Activated T-cell treated with anti-CD3 and anti-CD28 coated beads, Interleukin-2, amount 50 U/mL, for 72 hours (primary cell): Measurements from ENCODE around the gene TMEM252. TPM values are rescaled to one million over a fixed set of nuclear protein-coding genes. Genes with fewer than 3 reads are reported as not detected.

Source experiments
- ATAC-seq, 2 donors: fragments of 150-1000 bp; cut with Tn5 transposase; replicated peaks in 1 of 2; 2 replicates each; pipeline ENCODE4 v1.10.0; 2021; ENCODE audit warnings: moderate library complexity in 2 of 2, mild to moderate bottlenecking in 1 of 2
- DNase-seq, 2 donors: peaks; one replicate each; pipeline ENCODE4 v3.0.0; 2021 to 2022; ENCODE audit warnings: mixed read lengths in 1 of 2
- H3K27ac Mint-ChIP-seq: one replicate; pipeline ENCODE4 v1.8.0; 2022; ENCODE audit warnings: mild to moderate bottlenecking, moderate library complexity, mixed read lengths
- H3K27me3 Mint-ChIP-seq: one replicate; pipeline ENCODE4 v1.8.0; 2022; ENCODE audit warnings: low read depth, mixed read lengths
- H3K36me3 Mint-ChIP-seq, 2 donors: one replicate each; pipeline ENCODE4 v1.8.0; 2022; ENCODE audit warnings: mixed read lengths in 2 of 2, mild to moderate bottlenecking in 1 of 2; ENCODE audit not compliant: insufficient read depth in 2 of 2
- H3K4me1 Mint-ChIP-seq: one replicate; pipeline ENCODE4 v1.8.0; 2022; ENCODE audit warnings: low read depth, mixed read lengths
- H3K4me3 Mint-ChIP-seq, 2 donors: one replicate each; pipeline ENCODE4 v1.8.0; 2022; ENCODE audit warnings: mild to moderate bottlenecking in 2 of 2, mixed read lengths in 2 of 2, moderate library complexity in 2 of 2
- H3K9me3 Mint-ChIP-seq, 2 donors: one replicate each; pipeline ENCODE4 v1.8.0; 2022; ENCODE audit warnings: mixed read lengths in 2 of 2
- total RNA-seq, 2 donors: library from RNA; stranded (reverse); gene quantifications; one replicate each; pipeline ENCODE4 v1.2.3, GENCODE V29; 2022

The TMEM252 gene
- total RNA-seq, 2 donors from 2014 or later = not detected

DNA sequence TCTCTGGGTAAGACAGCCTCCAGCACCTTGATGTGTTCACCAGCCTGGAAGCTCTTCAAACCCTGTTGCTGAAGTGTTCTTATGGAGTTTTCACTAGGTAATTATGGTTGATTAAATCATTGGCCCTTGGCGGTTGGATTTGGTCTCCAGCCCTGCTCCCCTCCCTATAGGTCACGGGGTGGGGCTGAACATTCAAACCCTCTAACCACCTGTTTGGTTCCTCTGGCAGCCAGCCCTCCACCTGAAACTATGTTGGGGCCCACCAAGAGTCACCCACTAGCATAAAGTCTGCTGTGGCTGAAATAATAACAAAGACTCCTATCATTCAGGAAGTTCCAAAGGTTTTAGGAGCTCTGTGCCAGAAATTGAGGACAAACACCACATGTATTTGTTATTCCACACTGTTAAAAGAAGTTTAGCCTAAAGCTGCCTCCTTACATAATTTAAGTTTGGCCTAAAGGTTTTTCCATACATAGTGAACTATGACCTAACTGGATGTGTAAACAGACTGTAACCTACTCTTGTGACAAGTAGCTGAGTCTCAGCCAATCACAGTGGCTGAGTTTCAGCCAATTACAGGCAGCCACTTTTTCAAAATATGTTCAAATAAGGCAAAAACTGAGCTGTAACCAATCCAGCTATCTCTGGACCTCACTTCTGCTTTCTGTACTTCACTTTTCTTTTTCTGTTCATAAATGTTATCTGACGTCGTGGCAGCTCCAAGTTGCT lies 34.8 kb downstream of the TMEM252 start:
- Mint-ChIP-seq H3K4me3 (no peak overlapping the region), H3K27me3 (peaks cover 5% of the 10 kb centered on the region), H3K4me1 (no peaks in the 10 kb centered on the region), H3K36me3 (no peaks in the 10 kb centered on the region), H3K27ac (no peak overlapping the region), H3K9me3 (no peaks in the 10 kb centered on the region)
- ATAC-seq (no peak), DNase-seq (no peak)

DNA sequence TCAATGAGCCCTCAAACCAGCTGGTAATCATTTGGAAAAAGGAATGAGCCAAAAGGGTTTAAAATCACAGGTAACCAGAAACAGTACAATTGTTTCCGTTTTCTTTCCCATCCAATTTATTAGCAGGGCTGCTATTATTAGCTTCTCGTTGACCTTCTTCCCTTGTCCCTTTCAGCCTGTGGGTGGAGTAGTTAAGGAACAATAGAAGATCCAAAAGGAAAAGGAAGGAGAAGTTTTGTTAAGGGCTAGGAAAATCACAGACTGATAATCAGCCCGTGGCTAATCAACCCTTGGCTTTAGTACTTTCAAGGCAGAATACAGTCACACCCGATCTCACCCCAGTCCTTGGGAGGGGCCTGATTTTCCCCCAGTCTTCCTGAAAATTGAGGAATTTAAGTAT lies 38.4 kb downstream of the TMEM252 start:
- no peak overlapping the region for H3K27ac Mint-ChIP-seq
- H3K36me3 Mint-ChIP-seq = no peaks in the 10 kb centered on the region
- no peaks in the 10 kb centered on the region for H3K4me1 Mint-ChIP-seq
- H3K9me3 Mint-ChIP-seq = no peaks in the 10 kb centered on the region
- no peak for DNase-seq
- peaks cover 5% of the 10 kb centered on the region for H3K27me3 Mint-ChIP-seq
- no peak for ATAC-seq
- no peak overlapping the region for H3K4me3 Mint-ChIP-seq

DNA sequence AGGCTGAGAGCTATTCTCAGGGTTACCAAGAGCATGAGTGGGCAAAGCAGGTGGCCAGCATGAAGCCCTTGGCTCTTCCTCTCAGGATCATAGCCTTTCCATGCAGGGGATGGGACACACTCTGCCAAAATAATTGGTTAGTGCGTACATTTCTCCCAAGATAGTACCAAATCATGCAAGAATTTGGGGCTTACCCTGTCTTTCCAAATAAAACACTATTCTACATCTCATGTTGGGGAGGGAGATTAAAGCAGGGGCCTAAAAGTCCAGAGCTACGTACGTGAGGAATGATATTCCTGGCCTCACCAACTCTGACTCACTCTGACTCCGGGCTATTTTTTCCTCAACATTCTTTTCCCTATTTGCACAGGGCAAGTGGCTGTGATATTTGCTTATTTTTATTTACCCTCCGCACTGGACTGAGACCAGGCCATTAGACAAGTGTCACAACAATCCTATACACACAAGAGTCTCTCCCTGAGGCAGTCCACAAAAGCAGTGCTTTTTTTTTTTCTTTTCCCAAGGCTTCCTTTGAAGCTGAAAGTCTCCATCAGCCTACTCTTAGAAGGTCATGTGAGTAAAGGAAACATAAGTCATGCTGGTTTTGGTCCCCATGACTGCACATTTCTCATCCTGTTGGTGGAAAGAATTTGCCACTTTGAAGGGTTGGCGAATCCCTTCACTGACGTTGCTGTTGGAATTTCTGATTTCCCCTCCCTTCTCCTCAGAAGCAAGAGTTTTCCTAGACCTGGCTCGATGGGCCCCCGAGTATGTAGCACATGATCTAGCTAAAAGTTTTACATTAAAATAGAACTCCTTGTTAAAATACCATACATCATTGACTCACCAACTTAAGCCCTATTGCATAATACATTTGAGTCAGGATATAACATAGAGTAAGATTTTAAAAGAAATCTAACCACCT lies 40.0 kb downstream of the TMEM252 start:
- Mint-ChIP-seq H3K9me3 (no peaks in the 10 kb centered on the region), H3K27me3 (no peaks in the 10 kb centered on the region), H3K27ac (no peak overlapping the region), H3K4me3 (no peak overlapping the region), H3K4me1 (no peaks in the 10 kb centered on the region), H3K36me3 (no peaks in the 10 kb centered on the region)
- no peak for DNase-seq
- ATAC-seq = no peak

DNA sequence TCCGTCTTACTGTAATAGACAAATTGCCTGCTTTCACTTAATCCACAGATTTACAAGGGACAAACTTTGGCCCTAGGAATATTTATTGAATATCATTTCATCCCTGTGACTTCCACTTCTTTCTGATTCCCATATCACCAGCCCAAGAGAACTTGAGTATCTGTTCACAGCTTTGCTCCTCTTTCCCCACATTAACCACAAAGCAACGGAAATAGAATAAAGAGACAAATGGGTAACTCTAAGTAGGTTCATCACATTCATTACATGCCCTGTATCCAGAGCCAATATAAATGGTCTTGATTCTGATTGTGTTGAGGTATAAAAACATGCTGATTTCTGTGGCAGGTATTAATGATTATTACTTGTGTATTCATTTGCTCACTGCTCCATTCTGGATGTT lies 41.9 kb downstream of the TMEM252 start:
- no peaks in the 10 kb centered on the region for H3K4me1 Mint-ChIP-seq
- no peak overlapping the region for H3K27ac Mint-ChIP-seq
- H3K4me3 Mint-ChIP-seq = no peak overlapping the region
- ATAC-seq = no peak
- no peak for DNase-seq
- H3K36me3 Mint-ChIP-seq = no peaks in the 10 kb centered on the region
- no peaks in the 10 kb centered on the region for H3K9me3 Mint-ChIP-seq
- H3K27me3 Mint-ChIP-seq = no peaks in the 10 kb centered on the region

DNA sequence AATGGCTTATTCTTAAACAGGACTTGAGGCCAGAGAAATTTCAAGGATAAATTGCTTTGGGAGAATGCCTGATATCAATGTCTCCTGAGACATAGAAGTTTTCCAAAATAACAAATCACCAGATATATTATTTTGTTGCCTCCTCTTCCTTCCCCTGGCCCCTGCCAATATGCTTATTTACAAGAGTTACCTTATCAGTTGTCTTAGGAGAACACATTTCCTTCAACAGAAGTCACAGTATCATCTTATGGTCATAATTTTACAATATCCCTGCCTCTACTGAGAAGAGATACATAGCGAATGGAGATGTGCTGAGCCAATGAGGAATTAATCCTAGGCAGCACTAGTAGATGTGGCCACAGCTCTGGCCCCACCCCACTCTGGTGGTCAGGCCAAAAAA lies 43.1 kb downstream of the TMEM252 start:
- no peak overlapping the region for H3K4me3 Mint-ChIP-seq
- no peaks in the 10 kb centered on the region for H3K36me3 Mint-ChIP-seq
- ATAC-seq = no peak
- H3K9me3 Mint-ChIP-seq = no peaks in the 10 kb centered on the region
- H3K27ac Mint-ChIP-seq = no peak overlapping the region
- H3K4me1 Mint-ChIP-seq = no peaks in the 10 kb centered on the region
- peaks cover 5% of the 10 kb centered on the region for H3K27me3 Mint-ChIP-seq
- DNase-seq = no peak

DNA sequence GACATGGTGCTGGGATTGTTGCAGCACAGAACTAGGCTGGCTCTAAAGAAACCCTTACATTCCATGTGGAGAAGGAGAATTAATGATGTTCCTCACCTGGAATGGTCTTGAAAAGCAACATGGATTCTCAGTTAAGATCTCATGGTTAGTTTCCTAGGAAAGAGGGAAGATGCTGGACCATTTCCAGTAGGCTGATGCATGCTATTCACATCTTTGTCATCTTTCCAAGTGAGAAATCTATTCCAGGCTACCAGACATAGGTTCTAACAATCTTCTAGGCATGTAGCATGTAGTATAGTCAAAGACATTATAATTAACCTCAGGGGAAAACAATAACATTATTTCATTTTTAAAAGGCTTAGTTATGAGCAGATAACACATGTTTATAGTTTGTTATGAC lies 44.3 kb downstream of the TMEM252 start:
- H3K27me3 Mint-ChIP-seq = peaks cover 18% of the 10 kb centered on the region
- no peak overlapping the region for H3K27ac Mint-ChIP-seq
- ATAC-seq (no peak), DNase-seq (no peak)
- no peaks in the 10 kb centered on the region for H3K36me3 Mint-ChIP-seq
- H3K9me3 Mint-ChIP-seq = no peaks in the 10 kb centered on the region
- H3K4me1 Mint-ChIP-seq = no peaks in the 10 kb centered on the region
- no peak overlapping the region for H3K4me3 Mint-ChIP-seq

DNA sequence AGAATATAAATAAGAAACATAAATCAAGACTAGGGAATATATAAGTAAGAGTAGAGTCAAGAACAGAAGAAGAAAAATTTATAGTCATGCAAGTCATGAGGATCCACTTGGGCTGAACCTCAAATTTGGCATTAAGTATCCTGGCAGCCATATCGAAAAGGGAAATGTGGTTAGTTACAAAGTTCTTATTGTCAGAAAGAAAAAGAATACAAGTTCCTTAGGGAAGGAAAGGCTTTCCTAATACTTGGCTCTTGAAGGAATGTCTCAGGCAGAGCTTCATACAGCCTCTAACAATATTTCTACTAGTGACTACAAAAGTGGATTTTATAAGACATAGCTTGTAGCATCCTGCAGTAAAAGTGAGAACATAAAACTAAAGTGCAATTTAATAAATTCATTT lies 45.4 kb downstream of the TMEM252 start:
- no peaks in the 10 kb centered on the region for H3K4me1 Mint-ChIP-seq
- no peak overlapping the region for H3K27ac Mint-ChIP-seq
- peaks cover 18% of the 10 kb centered on the region for H3K27me3 Mint-ChIP-seq
- H3K4me3 Mint-ChIP-seq = no peak overlapping the region
- ATAC-seq = no peak
- no peaks in the 10 kb centered on the region for H3K9me3 Mint-ChIP-seq
- H3K36me3 Mint-ChIP-seq = no peaks in the 10 kb centered on the region
- no peak for DNase-seq

DNA sequence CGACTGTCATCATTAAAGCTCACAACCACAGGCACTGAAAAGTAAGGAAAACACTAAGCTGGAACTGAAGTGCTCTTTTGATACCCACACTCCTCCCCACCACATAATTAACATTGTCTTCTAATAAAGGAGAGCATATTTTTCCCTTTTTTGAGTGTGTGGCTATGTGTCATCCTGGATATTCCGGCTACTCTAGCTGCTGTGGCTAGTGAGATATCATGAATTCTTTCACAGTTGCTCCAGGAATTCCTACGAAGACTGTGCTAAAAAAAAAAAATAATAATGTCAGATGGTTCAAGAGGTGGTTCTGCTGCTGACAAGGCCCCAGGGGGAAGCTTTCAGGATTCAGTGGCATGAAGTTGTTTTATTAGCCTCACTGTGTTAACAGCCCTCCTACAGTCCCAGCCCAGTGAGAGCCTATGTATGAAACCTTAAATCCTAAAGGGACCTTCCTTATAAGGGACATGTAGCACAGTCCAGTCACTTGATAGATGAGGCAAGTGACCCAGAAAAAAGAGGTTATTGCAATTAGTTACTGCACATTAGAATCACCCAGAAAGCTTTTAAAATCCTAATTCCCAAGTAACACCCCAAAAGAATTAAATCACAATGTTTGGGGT lies 46.6 kb downstream of the TMEM252 start:
- H3K9me3 Mint-ChIP-seq = no peaks in the 10 kb centered on the region
- peaks cover 18% of the 10 kb centered on the region for H3K27me3 Mint-ChIP-seq
- H3K27ac Mint-ChIP-seq = no peak overlapping the region
- no peak overlapping the region for H3K4me3 Mint-ChIP-seq
- DNase-seq (no peak), ATAC-seq (no peak)
- H3K4me1 Mint-ChIP-seq = no peaks in the 10 kb centered on the region
- no peaks in the 10 kb centered on the region for H3K36me3 Mint-ChIP-seq

DNA sequence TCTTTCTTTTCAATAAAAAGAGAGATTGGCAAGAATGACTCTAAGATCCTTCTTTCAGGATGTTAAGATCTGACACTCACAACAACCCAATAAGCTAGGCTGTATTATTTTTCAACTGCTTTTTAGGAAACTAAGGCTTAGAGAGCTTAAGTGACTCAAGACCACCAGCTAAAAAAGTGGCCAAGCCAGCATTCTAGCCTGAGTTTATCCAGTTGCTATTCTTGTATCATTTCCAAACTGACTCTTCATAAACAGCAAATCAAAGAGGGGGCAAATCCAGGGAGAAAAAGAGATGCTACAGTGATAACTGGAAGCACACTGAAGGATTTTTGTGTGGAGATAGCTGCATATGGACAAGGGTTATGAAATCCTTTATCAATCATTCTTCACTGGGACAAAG lies 47.1 kb downstream of the TMEM252 start:
- no peaks in the 10 kb centered on the region for H3K9me3 Mint-ChIP-seq
- peaks cover 18% of the 10 kb centered on the region for H3K27me3 Mint-ChIP-seq
- H3K4me3 Mint-ChIP-seq = no peak overlapping the region
- no peaks in the 10 kb centered on the region for H3K36me3 Mint-ChIP-seq
- ATAC-seq (no peak), DNase-seq (no peak)
- H3K27ac Mint-ChIP-seq = no peak overlapping the region
- H3K4me1 Mint-ChIP-seq = no peaks in the 10 kb centered on the region

DNA sequence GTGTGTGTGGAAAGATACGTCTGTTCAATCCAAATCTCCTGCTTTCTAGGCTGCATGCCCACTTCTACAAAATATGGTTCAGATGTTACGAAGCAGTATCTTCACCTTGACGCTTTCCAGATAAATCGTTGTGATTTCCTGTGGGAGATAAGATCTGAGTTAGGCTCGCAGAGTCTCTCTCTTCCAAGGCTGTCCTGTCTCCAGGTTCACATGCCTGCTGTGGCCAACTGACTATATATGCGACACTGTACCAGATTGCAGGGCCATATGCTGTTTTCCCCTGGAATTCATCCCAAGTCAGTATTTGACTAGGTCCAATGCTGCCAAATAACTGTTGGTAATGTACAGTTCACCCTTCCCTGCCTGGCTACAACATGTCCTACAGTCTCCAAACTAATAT lies 47.9 kb downstream of the TMEM252 start:
- ATAC-seq (no peak), DNase-seq (no peak)
- no peaks in the 10 kb centered on the region for H3K4me1 Mint-ChIP-seq
- peaks cover 18% of the 10 kb centered on the region for H3K27me3 Mint-ChIP-seq
- H3K4me3 Mint-ChIP-seq = no peak overlapping the region
- H3K9me3 Mint-ChIP-seq = no peaks in the 10 kb centered on the region
- H3K36me3 Mint-ChIP-seq = no peaks in the 10 kb centered on the region
- no peak overlapping the region for H3K27ac Mint-ChIP-seq

DNA sequence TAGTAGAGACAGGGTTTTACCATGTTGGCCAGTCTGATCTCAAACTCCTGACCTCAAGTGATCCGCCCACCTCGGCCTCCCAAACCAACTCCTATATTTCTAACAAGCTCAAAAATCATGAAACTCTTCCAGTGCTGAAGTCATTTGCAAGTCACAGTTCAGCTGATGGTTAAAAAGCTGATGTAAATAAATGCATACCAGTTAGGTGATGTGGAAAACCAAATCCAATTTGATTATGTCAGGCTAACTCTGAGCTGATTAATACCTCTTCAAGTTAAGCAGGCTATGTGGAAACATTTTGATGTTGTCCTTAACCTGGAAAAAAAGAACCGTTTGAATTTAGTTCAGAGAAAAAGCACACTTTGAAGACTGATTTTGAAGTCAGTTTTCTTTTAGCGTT lies 51.0 kb downstream of the TMEM252 start:
- ATAC-seq (no peak), DNase-seq (no peak)
- Mint-ChIP-seq H3K9me3 (no peaks in the 10 kb centered on the region), H3K4me1 (no peaks in the 10 kb centered on the region), H3K4me3 (no peak overlapping the region), H3K27ac (no peak overlapping the region), H3K36me3 (no peaks in the 10 kb centered on the region), H3K27me3 (peaks cover 18% of the 10 kb centered on the region)

DNA sequence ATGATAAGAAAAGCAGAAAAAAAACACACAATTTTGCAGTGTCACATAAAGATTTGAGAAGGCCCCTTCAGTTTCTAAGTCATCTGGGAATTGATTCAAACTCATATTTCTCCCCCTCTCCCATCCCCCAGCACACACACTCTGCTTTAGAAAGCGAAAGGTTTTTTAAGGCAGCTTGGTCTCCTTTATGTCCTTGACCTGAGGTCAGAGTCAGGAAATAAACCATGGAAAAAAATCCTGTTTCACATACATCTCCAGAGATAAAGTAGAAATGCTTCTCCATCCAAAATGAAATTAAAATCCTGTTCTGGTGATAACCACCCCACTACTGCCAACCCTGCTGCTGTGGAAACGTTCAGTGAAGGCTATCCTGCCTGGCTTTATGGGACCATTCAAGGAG lies 52.6 kb downstream of the TMEM252 start:
- Mint-ChIP-seq H3K4me1 (no peaks in the 10 kb centered on the region), H3K27ac (no peak overlapping the region), H3K9me3 (no peaks in the 10 kb centered on the region), H3K36me3 (peaks cover 0 to 1% of the 10 kb centered on the region in 2 donors), H3K27me3 (peaks cover 18% of the 10 kb centered on the region), H3K4me3 (no peak overlapping the region)
- no peak for ATAC-seq
- DNase-seq = no peak
